ENCODE measurements around the gene PPP2R5C.
A peak's percentile ranks its signal among the peaks of the same experiment; 100 is the strongest.
"Not testable (repeated sequence)": the region's sequence is repeated elsewhere in the genome, so short reads cannot be mapped to it uniquely, and the experiment has no call there.

The PPP2R5C gene

GRCh38 chr14:101761032-101761880, at the start of gene PPP2R5C:
Gene PPP2R5C (plus strand): TSS chr14:101761709. CDS start chr14:101761894, 185 bp downstream.
- DNase-seq (ENCODE audit: low spot score), result peak; percentile 94

GRCh38 chr14:101711857-101712233, 49.7 kb upstream of the PPP2R5C start:
- not testable (repeated sequence) for DNase-seq (ENCODE audit: low spot score)

GRCh38 chr14:101712341-101712740, 49.2 kb upstream of the PPP2R5C start:
- not testable (repeated sequence) for DNase-seq (ENCODE audit: low spot score)

GRCh38 chr14:101713091-101713490, 48.4 kb upstream of the PPP2R5C start:
- DNase-seq (ENCODE audit: low spot score), result not testable (repeated sequence)

GRCh38 chr14:101713621-101714349, 47.7 kb upstream of the PPP2R5C start:
- DNase-seq (ENCODE audit: low spot score), result no peak

GRCh38 chr14:101714394-101714793, 47.1 kb upstream of the PPP2R5C start:
- DNase-seq (ENCODE audit: low spot score), result no peak

- DNase-seq (ENCODE audit: low spot score), result no peak
Measured at GRCh38 chr14:101715210-101716076, 46.1 kb upstream of the PPP2R5C start.

- DNase-seq (ENCODE audit: low spot score), result peak; percentile 44
Measured at GRCh38 chr14:101716077-101716950, 45.2 kb upstream of the PPP2R5C start.

- peak; percentile 34 for DNase-seq (ENCODE audit: low spot score)
Measured at GRCh38 chr14:101716956-101717662, 44.4 kb upstream of the PPP2R5C start.

- peak; percentile 38 for DNase-seq (ENCODE audit: low spot score)
Measured at GRCh38 chr14:101717663-101718490, 43.6 kb upstream of the PPP2R5C start.

- peak; percentile 40 for DNase-seq (ENCODE audit: low spot score)
Measured at GRCh38 chr14:101719045-101719645, 42.4 kb upstream of the PPP2R5C start.

GRCh38 chr14:101719708-101720107, 41.8 kb upstream of the PPP2R5C start:
- peak; percentile 46 for DNase-seq (ENCODE audit: low spot score)

GRCh38 chr14:101721111-101721510, 40.4 kb upstream of the PPP2R5C start:
- no peak for DNase-seq (ENCODE audit: low spot score)

GRCh38 chr14:101721951-101722661, 39.4 kb upstream of the PPP2R5C start:
- DNase-seq (ENCODE audit: low spot score), result peak; percentile 57

- DNase-seq (ENCODE audit: low spot score), result peak; percentile 23
Measured at GRCh38 chr14:101723061-101723595, 38.4 kb upstream of the PPP2R5C start.

GRCh38 chr14:101725652-101726051, 35.9 kb upstream of the PPP2R5C start:
- DNase-seq (ENCODE audit: low spot score), result not testable (repeated sequence)

GRCh38 chr14:101726295-101726953, 35.1 kb upstream of the PPP2R5C start:
- peak; percentile 3 for DNase-seq (ENCODE audit: low spot score)

- DNase-seq (ENCODE audit: low spot score), result no peak
Measured at GRCh38 chr14:101726954-101727302, 34.6 kb upstream of the PPP2R5C start.

All from left forelimb (tissue), 1 donor.